PC-9 (cell line): Measurements from ENCODE around the gene RAET1G.

ENCODE experiments used
- EZH2 ChIP-seq: fragments of 200-600 bp; sonication (generic); IDR thresholded peaks from 2 replicates; pipeline ENCODE4 v1.8.0; 2017; ENCODE audit warnings: antibody characterized with exemption, low read depth
- TF ChIP-seq, protein P1 (sequence below): fragments of 200-600 bp; sonication (generic); conservative IDR thresholded peaks from 2 replicates; pipeline ENCODE4 v1.6.1; 2017; ENCODE audit warnings: mixed run types, antibody characterized with exemption, mild to moderate bottlenecking, moderate library complexity

DNA sequence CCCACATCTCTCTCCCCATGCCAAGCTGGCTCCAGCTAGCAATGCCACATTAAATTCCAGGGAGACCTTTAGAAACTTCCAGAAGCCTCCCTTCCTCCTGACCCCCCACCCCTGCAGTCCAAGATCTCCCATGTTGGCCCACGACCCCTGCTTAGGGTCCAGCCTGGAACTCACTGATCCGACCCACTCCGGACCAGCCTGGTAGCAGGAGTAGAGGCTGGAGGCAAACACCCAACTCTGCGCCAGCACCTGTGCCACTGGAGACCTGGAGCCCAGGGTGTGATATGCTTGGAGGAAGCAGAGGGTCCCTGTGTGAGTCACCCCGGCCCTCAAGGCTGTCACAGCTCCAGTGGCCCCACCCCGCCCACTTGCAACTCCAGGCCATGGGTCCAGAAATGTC, 37.6 kb upstream of the RAET1G start:
- TF ChIP-seq, protein P1, sequence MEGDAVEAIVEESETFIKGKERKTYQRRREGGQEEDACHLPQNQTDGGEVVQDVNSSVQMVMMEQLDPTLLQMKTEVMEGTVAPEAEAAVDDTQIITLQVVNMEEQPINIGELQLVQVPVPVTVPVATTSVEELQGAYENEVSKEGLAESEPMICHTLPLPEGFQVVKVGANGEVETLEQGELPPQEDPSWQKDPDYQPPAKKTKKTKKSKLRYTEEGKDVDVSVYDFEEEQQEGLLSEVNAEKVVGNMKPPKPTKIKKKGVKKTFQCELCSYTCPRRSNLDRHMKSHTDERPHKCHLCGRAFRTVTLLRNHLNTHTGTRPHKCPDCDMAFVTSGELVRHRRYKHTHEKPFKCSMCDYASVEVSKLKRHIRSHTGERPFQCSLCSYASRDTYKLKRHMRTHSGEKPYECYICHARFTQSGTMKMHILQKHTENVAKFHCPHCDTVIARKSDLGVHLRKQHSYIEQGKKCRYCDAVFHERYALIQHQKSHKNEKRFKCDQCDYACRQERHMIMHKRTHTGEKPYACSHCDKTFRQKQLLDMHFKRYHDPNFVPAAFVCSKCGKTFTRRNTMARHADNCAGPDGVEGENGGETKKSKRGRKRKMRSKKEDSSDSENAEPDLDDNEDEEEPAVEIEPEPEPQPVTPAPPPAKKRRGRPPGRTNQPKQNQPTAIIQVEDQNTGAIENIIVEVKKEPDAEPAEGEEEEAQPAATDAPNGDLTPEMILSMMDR = no peak
- no peak for TF ChIP-seq EZH2
